Activated T-cell treated with anti-CD3 and anti-CD28 coated beads, Interleukin-2, amount 50 U/mL, for 72 hours (primary cell): Measurements from ENCODE around the gene HEMGN. TPM values are rescaled to one million over a fixed set of nuclear protein-coding genes. Genes with fewer than 3 reads are reported as not detected.
A peak's percentile ranks its signal among the peaks of the same experiment; 100 is the strongest.

Experiments
- ATAC-seq, 2 donors: fragments of 150-1000 bp; cut with Tn5 transposase; replicated peaks in 1 of 2; 2 replicates each; pipeline ENCODE4 v1.10.0; 2021; ENCODE audit warnings: moderate library complexity in 2 of 2, mild to moderate bottlenecking in 1 of 2
- DNase-seq, 2 donors: peaks; one replicate each; pipeline ENCODE4 v3.0.0; 2021 to 2022; ENCODE audit warnings: mixed read lengths in 1 of 2
- H3K27ac Mint-ChIP-seq: one replicate; pipeline ENCODE4 v1.8.0; 2022; ENCODE audit warnings: mild to moderate bottlenecking, moderate library complexity, mixed read lengths
- H3K27me3 Mint-ChIP-seq: one replicate; pipeline ENCODE4 v1.8.0; 2022; ENCODE audit warnings: low read depth, mixed read lengths
- H3K36me3 Mint-ChIP-seq, 2 donors: one replicate each; pipeline ENCODE4 v1.8.0; 2022; ENCODE audit warnings: mixed read lengths in 2 of 2, mild to moderate bottlenecking in 1 of 2; ENCODE audit not compliant: insufficient read depth in 2 of 2
- H3K4me1 Mint-ChIP-seq: one replicate; pipeline ENCODE4 v1.8.0; 2022; ENCODE audit warnings: low read depth, mixed read lengths
- H3K4me3 Mint-ChIP-seq, 2 donors: one replicate each; pipeline ENCODE4 v1.8.0; 2022; ENCODE audit warnings: mild to moderate bottlenecking in 2 of 2, mixed read lengths in 2 of 2, moderate library complexity in 2 of 2
- H3K9me3 Mint-ChIP-seq, 2 donors: one replicate each; pipeline ENCODE4 v1.8.0; 2022; ENCODE audit warnings: mixed read lengths in 2 of 2
- total RNA-seq, 2 donors: library from RNA; stranded (reverse); gene quantifications; one replicate each; pipeline ENCODE4 v1.2.3, GENCODE V29; 2022

The HEMGN gene
- total RNA-seq, 2 donors from 2014 or later, result 1.1 to 1.5 TPM

- no peak for DNase-seq
- Mint-ChIP-seq H3K27ac (no peak overlapping the region), H3K9me3 (peaks cover 0 to 2% of the 10 kb centered on the region in 2 donors), H3K36me3 (peaks cover 8 to 9% of the 10 kb centered on the region in 2 donors), H3K27me3 (no peaks in the 10 kb centered on the region), H3K4me3 (no peak overlapping the region), H3K4me1 (peaks cover 12% of the 10 kb centered on the region)
- ATAC-seq, result no peak
These were observed 42.8 kb downstream of the HEMGN start for GRCh38 chr9:97895211-97895610.

DNA sequence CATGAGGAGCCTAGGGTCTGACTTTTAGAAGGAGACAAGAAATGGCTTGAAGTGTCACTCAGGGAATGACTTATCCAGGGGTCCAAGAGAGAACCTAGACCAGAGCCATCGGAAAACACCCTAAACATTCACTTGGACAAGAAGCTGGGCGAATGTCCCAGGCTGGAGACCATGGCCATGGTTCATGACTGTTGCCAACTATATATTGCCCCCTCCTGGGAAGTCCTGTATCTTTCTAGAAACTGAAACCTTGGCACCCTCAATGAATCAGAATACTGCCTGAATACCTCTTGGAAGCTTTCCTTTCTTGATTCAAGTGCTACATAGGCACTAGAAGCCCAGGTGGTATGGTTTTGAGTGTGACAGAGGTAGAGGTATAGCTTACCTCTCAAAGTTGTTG is 45.6 kb downstream of the HEMGN start:
- peaks cover 8 to 9% of the 10 kb centered on the region in 2 donors for H3K36me3 Mint-ChIP-seq
- H3K9me3 Mint-ChIP-seq, result peaks cover 0 to 2% of the 10 kb centered on the region in 2 donors
- H3K27ac Mint-ChIP-seq, result no peak overlapping the region
- H3K4me3 Mint-ChIP-seq, result no peak overlapping the region
- DNase-seq (no peak), ATAC-seq (no peak)
- no peaks in the 10 kb centered on the region for H3K27me3 Mint-ChIP-seq
- peaks cover 14% of the 10 kb centered on the region for H3K4me1 Mint-ChIP-seq

DNA sequence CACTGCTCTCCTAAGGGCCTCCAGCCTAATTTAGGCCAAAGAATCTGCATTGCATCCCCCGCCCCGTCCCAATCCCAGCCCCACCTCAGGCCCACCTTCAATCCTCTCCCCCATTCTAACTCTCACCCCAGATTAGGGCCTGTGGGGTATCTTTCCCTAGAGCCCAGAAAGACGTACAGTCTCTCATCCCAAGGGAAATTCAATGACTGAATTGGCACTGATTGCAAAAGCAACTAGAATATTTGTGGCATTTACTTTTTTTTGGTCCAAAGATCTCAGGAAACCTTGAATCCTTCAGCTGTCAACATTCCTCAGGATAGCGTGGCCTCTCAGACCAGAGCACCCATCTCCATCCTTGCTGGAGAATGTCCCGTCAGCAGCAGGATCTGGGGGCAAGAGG is 46.2 kb downstream of the HEMGN start:
- Mint-ChIP-seq H3K27ac (no peak overlapping the region), H3K9me3 (peaks cover 0 to 2% of the 10 kb centered on the region in 2 donors), H3K27me3 (no peaks in the 10 kb centered on the region), H3K4me1 (peaks cover 14% of the 10 kb centered on the region), H3K36me3 (peaks cover 8 to 9% of the 10 kb centered on the region in 2 donors), H3K4me3 (no peak overlapping the region)
- no peak for DNase-seq
- no peak for ATAC-seq

DNA sequence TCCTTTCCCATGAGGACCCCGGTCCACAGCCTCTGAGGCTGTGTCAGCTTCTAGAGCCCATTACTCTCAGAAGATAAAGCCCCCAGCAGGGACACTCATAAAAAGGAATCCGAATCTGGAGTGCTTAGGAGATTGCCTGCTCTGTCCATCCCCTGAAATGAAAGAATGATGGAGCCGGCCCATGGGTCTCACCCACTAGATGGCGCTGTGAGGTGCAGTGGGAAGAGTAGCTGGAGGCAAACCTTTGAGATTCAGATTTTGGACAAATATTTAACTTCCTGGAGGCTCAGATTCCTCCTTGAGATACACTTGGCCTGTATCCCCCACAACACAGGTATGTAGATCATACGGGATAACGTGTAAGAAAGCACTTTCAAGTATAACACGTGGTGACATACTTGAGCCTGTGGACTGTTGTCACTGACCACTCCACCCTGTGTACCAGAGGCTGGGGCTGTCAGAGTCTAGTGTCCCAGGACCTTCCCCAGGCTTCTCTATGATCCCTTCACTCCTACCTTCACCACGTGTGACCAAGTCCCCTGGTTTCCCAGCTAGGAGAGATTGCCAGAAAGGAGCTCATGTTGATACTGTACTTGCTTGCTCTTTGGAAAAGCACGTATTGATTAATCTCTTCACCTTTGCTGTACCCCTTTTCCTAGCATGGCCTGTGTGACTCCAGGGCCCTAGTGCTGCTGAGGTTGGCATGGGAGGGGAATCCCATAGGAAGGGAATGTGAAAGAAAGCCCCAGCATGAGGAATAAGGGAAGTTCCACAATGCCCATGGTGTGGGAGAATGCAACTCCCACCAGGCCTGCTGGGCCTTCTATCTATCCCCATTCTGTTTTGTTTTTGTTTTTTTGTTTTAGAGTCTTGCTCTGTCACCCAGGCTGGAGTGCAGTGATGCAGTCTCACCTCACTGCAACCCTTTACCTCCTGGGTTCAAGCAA is 47.8 kb downstream of the HEMGN start:
- DNase-seq, result peak; percentile 68 to 76
- Mint-ChIP-seq H3K27ac (no peak overlapping the region), H3K9me3 (peaks cover 0 to 2% of the 10 kb centered on the region in 2 donors), H3K27me3 (no peaks in the 10 kb centered on the region), H3K4me1 (peaks cover 9% of the 10 kb centered on the region), H3K4me3 (no peak overlapping the region), H3K36me3 (peaks cover 8 to 9% of the 10 kb centered on the region in 2 donors)
- ATAC-seq, result peak; percentile 62 to 65

GRCh38 chr9:97880336-97880735 is 57.6 kb downstream of the HEMGN start:
- ATAC-seq (no peak), DNase-seq (no peak)
- H3K36me3 Mint-ChIP-seq, result no peaks in the 10 kb centered on the region
- no peak overlapping the region for H3K27ac Mint-ChIP-seq
- H3K27me3 Mint-ChIP-seq, result peaks cover 5% of the 10 kb centered on the region
- no peak overlapping the region for H3K4me3 Mint-ChIP-seq
- no peaks in the 10 kb centered on the region for H3K4me1 Mint-ChIP-seq
- no peaks in the 10 kb centered on the region for H3K9me3 Mint-ChIP-seq

Other genes starting within 250 kb of the HEMGN start
- gene XPA, start 240.8 kb downstream of the HEMGN start, total RNA-seq, result 10 to 100 TPM in 1 of 2 donors, 1 to 10 TPM in 1; 8.8 to 11.1 TPM
- under 1 TPM; 0.79 to 0.96 TPM for gene FOXE1, start 84.9 kb downstream of the HEMGN start, total RNA-seq
- gene TRMO, start 15.7 kb downstream of the HEMGN start, total RNA-seq, result 10 to 100 TPM; 15.4 TPM
- 100 to 1,000 TPM; 361 to 433 TPM for gene ANP32B, start 45.2 kb upstream of the HEMGN start, total RNA-seq
- gene NANS, start 118.6 kb upstream of the HEMGN start, total RNA-seq, result 10 to 100 TPM; 56.1 to 56.6 TPM
- gene TRIM14, start 181.1 kb upstream of the HEMGN start, total RNA-seq, result 10 to 100 TPM; 41.6 to 41.7 TPM